ENCODE measurements around the gene KREMEN1. TPM values are rescaled to one million over a fixed set of nuclear protein-coding genes. Genes with fewer than 3 reads are reported as not detected.

The KREMEN1 gene
- total and polyA plus RNA-seq, 2 donors (not counting 1 experiment from before 2014, with no cell fraction given), result 0.01 TPM; not detected in 1

- DNase-seq (no peak), ATAC-seq (ENCODE audit: low read depth) (no peak)
- Histone ChIP-seq H3K4me3 (ENCODE audit: control extremely low read depth in 1 of 5, extremely low read depth in 1 of 5, insufficient read depth in 1 of 5, low read depth in 2 of 5, low read length in 4 of 5) (no peak overlapping the region), H4K20me1 (ENCODE audit: control insufficient read depth, insufficient read depth, low read length, poor library complexity, severe bottlenecking) (no peaks in the 10 kb centered on the region), H3K27me3 (replicated peaks in 1 of 4; ENCODE audit: control extremely low read depth in 1 of 4, control insufficient read depth in 3 of 4, insufficient read depth in 4 of 4, low read length in 3 of 4) (peaks cover 0 to 28% (median 9%) of the 10 kb centered on the region in 4 experiments), H3K9me3 (ENCODE audit: control extremely low read depth in 1 of 3, control insufficient read depth in 2 of 3, insufficient read depth in 1 of 3, low read length in 2 of 3) (peaks cover 0 to 10% (median 3%) of the 10 kb centered on the region in 3 donors), H3K4me2 (replicated peaks; ENCODE audit: low read depth, low read length, poor library complexity, severe bottlenecking) (no peak overlapping the region), H3K27ac (ENCODE audit: low read length in 2 of 2) (no peak overlapping the region), H3K9ac (ENCODE audit: low read length) (no peak overlapping the region), H2AFZ (ENCODE audit: insufficient read depth, low read depth, low read length, poor library complexity, severe bottlenecking) (no peak overlapping the region), H3K4me1 (ENCODE audit: control insufficient read depth in 2 of 2, insufficient read depth in 2 of 2, low read length in 2 of 2) (no peaks in the 10 kb centered on the region), H3K36me3 (replicated peaks in 1 of 2; ENCODE audit: control extremely low read depth in 1 of 2, control insufficient read depth in 1 of 2, extremely low read depth in 1 of 2, insufficient read depth in 2 of 2, low read length in 1 of 2) (no peaks in the 10 kb centered on the region), H3K79me2 (ENCODE audit: control insufficient read depth, insufficient read depth, low read length) (no peaks in the 10 kb centered on the region)
- POLR2A ChIA-PET, result no interaction called here
- intact Hi-C loops (cut with micrococcal nuclease), result no loop called here
- 88% methylated on average over 7 of the region's 7 CpGs for WGBS (ENCODE audit: insufficient coverage)
- Mint-ChIP-seq H3K27me3 (peaks cover 49% of the 10 kb centered on the region), H3K9me3 (ENCODE audit: insufficient read depth) (no peaks in the 10 kb centered on the region), H3K4me1 (no peaks in the 10 kb centered on the region), H3K4me3 (no peak overlapping the region), H3K27ac (no peak overlapping the region)
- CTCF ChIA-PET, result no interaction called here
- TF ChIP-seq CTCF (IDR thresholded peaks at IDR 0.05) (no peak), EZH2 (IDR thresholded peaks at IDR 0.05; ENCODE audit: borderline replicate concordance, insufficient read depth, low read depth, low read length, poor library complexity, severe bottlenecking) (no peak)
These were observed 115.0 kb downstream of the KREMEN1 start for GRCh38 chr22:29187831-29188230.

GRCh38 chr22:29190051-29190450 lies 117.2 kb downstream of the KREMEN1 start:
- H3K27me3 ChIP-seq (replicated peaks in 1 of 4; ENCODE audit: control extremely low read depth in 1 of 4, control insufficient read depth in 3 of 4, insufficient read depth in 4 of 4, low read length in 3 of 4), result peaks cover 0 to 25% (median 6%) of the 10 kb centered on the region in 4 experiments
- H3K27ac ChIP-seq (ENCODE audit: low read length in 2 of 2), result no peak overlapping the region
- H3K9ac ChIP-seq (ENCODE audit: low read length), result no peak overlapping the region
- no peaks in the 10 kb centered on the region for H3K4me1 ChIP-seq (ENCODE audit: control insufficient read depth in 2 of 2, insufficient read depth in 2 of 2, low read length in 2 of 2)
- H3K9me3 ChIP-seq (ENCODE audit: control extremely low read depth in 1 of 3, control insufficient read depth in 2 of 3, insufficient read depth in 1 of 3, low read length in 2 of 3), result peaks cover 0 to 16% (median 3%) of the 10 kb centered on the region in 3 donors
- no peak overlapping the region for H3K27ac Mint-ChIP-seq
- intact Hi-C loops (cut with micrococcal nuclease), result no loop called here
- no peaks in the 10 kb centered on the region for H3K9me3 Mint-ChIP-seq (ENCODE audit: insufficient read depth)
- H3K4me3 ChIP-seq (ENCODE audit: control extremely low read depth in 1 of 5, extremely low read depth in 1 of 5, insufficient read depth in 1 of 5, low read depth in 2 of 5, low read length in 4 of 5), result no peak overlapping the region
- ChIA-PET POLR2A (interaction anchor here (0.6 kb wide), 1 partner anchor 508 kb away, joined by 7 read pairs; no protein-coding TSS in a partner anchor), CTCF (interaction anchor here (0.9 to 1.3 kb wide), 2 partner anchors 13 to 16 kb away, joined by 3 read pairs; partner anchors contain the start of gene EMID1)
- TF ChIP-seq CTCF (IDR thresholded peaks at IDR 0.05), result no peak
- TF ChIP-seq EZH2 (IDR thresholded peaks at IDR 0.05; ENCODE audit: borderline replicate concordance, insufficient read depth, low read depth, low read length, poor library complexity, severe bottlenecking), result no peak
- no peaks in the 10 kb centered on the region for H4K20me1 ChIP-seq (ENCODE audit: control insufficient read depth, insufficient read depth, low read length, poor library complexity, severe bottlenecking)
- no peaks in the 10 kb centered on the region for H3K4me1 Mint-ChIP-seq
- ATAC-seq (ENCODE audit: low read depth) (no peak), DNase-seq (no peak)
- 81% methylated on average over 8 of the region's 8 CpGs for WGBS (ENCODE audit: insufficient coverage)
- no peak overlapping the region for H2AFZ ChIP-seq (ENCODE audit: insufficient read depth, low read depth, low read length, poor library complexity, severe bottlenecking)
- no peak overlapping the region for H3K4me3 Mint-ChIP-seq
- H3K36me3 ChIP-seq (replicated peaks in 1 of 2; ENCODE audit: control extremely low read depth in 1 of 2, control insufficient read depth in 1 of 2, extremely low read depth in 1 of 2, insufficient read depth in 2 of 2, low read length in 1 of 2), result no peaks in the 10 kb centered on the region
- H3K79me2 ChIP-seq (ENCODE audit: control insufficient read depth, insufficient read depth, low read length), result no peaks in the 10 kb centered on the region
- H3K4me2 ChIP-seq (replicated peaks; ENCODE audit: low read depth, low read length, poor library complexity, severe bottlenecking), result no peak overlapping the region
- peaks cover 40% of the 10 kb centered on the region for H3K27me3 Mint-ChIP-seq
